Testis (tissue), 2 donors: ENCODE measurements around the gene COL16A1.

Source experiments
- POLR2A ChIP-seq: fragments of 450-650 bp; IDR thresholded peaks from one replicate; pipeline ENCODE4 v1.6.1; 2017; ENCODE audit warnings: antibody characterized with exemption, mild to moderate bottlenecking, moderate library complexity
- TF ChIP-seq, protein P1 (sequence below), 3 experiments: fragments of 450-650 bp in 2 of 3; fragments of 200-600 bp in 1 of 3; sonication (generic) in 1 of 3; IDR thresholded peaks; one replicate each; pipeline ENCODE4 v1.5.1; 2016 to 2019; ENCODE audit warnings: antibody characterized with exemption in 3 of 3, mild to moderate bottlenecking in 2 of 3, moderate library complexity in 1 of 3

DNA sequence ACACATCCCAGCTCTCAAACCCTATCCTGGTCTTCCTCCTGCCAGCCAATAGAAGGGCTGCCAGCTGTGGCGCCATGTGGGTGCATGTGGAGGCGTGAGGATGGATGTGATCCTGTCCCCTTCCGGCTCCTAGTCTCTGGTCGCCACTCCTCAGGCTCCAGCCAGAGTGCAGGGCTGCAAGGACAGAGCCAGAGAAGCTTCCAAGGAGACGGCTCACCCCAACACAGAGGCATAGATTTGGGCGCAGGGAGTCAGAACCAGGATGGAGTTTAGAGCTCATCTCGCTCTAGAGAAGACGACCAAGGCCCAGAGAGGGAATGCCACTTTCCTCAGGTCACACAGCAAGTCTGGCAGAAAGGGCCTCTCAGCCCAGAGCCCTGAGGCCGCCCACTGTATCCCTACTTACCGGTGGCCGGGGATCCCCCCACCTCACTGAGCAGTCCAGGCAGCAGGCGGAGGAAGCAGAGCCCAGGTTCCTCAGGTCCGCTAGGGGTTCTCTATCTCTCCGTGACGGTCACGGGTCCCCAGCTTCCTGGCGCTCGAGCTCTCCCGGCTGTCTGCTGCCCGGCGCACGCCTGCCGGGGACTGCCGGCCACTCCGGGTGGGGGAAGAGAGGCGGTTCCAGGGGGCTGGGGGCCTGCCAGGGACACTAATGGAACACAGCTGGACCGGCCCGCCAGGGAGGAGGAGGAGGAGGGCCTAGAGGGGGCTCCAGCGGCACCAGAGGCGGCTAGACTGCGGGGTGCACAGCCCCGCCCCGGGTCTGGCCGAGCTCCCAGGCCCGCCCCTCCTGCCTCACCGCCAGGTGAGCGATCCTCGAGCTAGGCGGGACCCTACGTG is at the start of gene COL16A1:
- no peak for TF ChIP-seq POLR2A
- TF ChIP-seq, protein P1, sequence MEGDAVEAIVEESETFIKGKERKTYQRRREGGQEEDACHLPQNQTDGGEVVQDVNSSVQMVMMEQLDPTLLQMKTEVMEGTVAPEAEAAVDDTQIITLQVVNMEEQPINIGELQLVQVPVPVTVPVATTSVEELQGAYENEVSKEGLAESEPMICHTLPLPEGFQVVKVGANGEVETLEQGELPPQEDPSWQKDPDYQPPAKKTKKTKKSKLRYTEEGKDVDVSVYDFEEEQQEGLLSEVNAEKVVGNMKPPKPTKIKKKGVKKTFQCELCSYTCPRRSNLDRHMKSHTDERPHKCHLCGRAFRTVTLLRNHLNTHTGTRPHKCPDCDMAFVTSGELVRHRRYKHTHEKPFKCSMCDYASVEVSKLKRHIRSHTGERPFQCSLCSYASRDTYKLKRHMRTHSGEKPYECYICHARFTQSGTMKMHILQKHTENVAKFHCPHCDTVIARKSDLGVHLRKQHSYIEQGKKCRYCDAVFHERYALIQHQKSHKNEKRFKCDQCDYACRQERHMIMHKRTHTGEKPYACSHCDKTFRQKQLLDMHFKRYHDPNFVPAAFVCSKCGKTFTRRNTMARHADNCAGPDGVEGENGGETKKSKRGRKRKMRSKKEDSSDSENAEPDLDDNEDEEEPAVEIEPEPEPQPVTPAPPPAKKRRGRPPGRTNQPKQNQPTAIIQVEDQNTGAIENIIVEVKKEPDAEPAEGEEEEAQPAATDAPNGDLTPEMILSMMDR (IDR thresholded peaks at IDR 0.05): no peak
